ENCODE measurements around the gene IL32. TPM values are rescaled to one million over a fixed set of nuclear protein-coding genes. Genes with fewer than 3 reads are reported as not detected.

Gene IL32
- polyA plus RNA-seq, 1 donor from 2014 or later, result not detected

DNA sequence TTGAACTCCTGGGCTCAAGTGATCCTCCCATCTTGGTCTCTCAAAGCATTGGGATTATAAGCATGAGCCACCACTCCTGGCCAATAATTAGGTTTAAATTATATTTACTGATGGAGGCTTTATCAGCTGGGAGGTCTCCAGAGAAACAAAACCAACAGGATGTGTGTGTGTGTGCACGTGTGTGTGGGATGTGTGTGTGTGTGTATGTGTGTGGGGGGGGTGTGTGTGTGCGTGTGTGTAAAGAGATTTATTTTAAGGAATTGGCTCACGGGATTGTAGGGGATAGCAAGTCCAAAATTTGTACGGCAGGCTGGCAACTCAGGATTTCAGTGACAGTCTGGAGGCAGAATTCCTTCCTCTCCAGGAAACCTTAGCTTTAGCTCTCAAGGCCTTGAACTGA lies 14.4 kb upstream of the IL32 start:
- H3K79me2 ChIP-seq (replicated peaks; ENCODE audit: insufficient read depth, low read length), result no peaks in the 10 kb centered on the region
- no peaks in the 10 kb centered on the region for H3K36me3 ChIP-seq (ENCODE audit: insufficient read depth, low read length)
- TF ChIP-seq EZH2 (IDR thresholded peaks at IDR 0.05; ENCODE audit: borderline replicate concordance, insufficient read depth, low read length, poor library complexity, severe bottlenecking), result no peak
- TF ChIP-seq CTCF (IDR thresholded peaks at IDR 0.05; ENCODE audit: poor library complexity, severe bottlenecking), result no peak
- TF ChIP-seq, protein P1, sequence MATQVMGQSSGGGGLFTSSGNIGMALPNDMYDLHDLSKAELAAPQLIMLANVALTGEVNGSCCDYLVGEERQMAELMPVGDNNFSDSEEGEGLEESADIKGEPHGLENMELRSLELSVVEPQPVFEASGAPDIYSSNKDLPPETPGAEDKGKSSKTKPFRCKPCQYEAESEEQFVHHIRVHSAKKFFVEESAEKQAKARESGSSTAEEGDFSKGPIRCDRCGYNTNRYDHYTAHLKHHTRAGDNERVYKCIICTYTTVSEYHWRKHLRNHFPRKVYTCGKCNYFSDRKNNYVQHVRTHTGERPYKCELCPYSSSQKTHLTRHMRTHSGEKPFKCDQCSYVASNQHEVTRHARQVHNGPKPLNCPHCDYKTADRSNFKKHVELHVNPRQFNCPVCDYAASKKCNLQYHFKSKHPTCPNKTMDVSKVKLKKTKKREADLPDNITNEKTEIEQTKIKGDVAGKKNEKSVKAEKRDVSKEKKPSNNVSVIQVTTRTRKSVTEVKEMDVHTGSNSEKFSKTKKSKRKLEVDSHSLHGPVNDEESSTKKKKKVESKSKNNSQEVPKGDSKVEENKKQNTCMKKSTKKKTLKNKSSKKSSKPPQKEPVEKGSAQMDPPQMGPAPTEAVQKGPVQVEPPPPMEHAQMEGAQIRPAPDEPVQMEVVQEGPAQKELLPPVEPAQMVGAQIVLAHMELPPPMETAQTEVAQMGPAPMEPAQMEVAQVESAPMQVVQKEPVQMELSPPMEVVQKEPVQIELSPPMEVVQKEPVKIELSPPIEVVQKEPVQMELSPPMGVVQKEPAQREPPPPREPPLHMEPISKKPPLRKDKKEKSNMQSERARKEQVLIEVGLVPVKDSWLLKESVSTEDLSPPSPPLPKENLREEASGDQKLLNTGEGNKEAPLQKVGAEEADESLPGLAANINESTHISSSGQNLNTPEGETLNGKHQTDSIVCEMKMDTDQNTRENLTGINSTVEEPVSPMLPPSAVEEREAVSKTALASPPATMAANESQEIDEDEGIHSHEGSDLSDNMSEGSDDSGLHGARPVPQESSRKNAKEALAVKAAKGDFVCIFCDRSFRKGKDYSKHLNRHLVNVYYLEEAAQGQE (IDR thresholded peaks at IDR 0.05; ENCODE audit: borderline replicate concordance), result no peak
- no peak for TF ChIP-seq MXI1 (conservative IDR thresholded peaks at IDR 0.05; ENCODE audit: poor library complexity, severe bottlenecking)
- TF ChIP-seq SMC3 (conservative IDR thresholded peaks at IDR 0.05; ENCODE audit: poor library complexity), result no peak
- no peak for TF ChIP-seq TAF1 (IDR thresholded peaks at IDR 0.05; ENCODE audit: low read depth)
- no peak for TF ChIP-seq RAD21 (conservative IDR thresholded peaks at IDR 0.05)
- TF ChIP-seq EP300 (conservative IDR thresholded peaks at IDR 0.05; ENCODE audit: poor library complexity, severe bottlenecking), result no peak
- no peak for TF ChIP-seq POLR2AphosphoS5 (IDR thresholded peaks at IDR 0.05)
- H3K9me3 ChIP-seq (ENCODE audit: low read length), result no peaks in the 10 kb centered on the region
- H3F3A ChIP-seq (ENCODE audit: insufficient read depth, low read length, poor library complexity, severe bottlenecking), result no peaks in the 10 kb centered on the region
- no peak overlapping the region for H3K9ac ChIP-seq (ENCODE audit: low read length)
- H2AFZ ChIP-seq (ENCODE audit: low read depth, low read length), result no peak overlapping the region
- H3K27me3 ChIP-seq (ENCODE audit: insufficient read depth, low read depth, low read length), result peaks cover 37% of the 10 kb centered on the region
- no peaks in the 10 kb centered on the region for H4K20me1 ChIP-seq (ENCODE audit: insufficient read depth)
- H3K4me2 ChIP-seq (ENCODE audit: low read length), result no peak overlapping the region
- no peak overlapping the region for H3K4me3 ChIP-seq (ENCODE audit: low read length)
- H3K27ac ChIP-seq (ENCODE audit: low read length), result no peak overlapping the region
- H3K9me2 ChIP-seq (ENCODE audit: insufficient read depth, low read length), result no peaks in the 10 kb centered on the region

GRCh38 chr16:3051494-3051893 lies 13.9 kb upstream of the IL32 start:
- H3K9me2 ChIP-seq (ENCODE audit: insufficient read depth, low read length), result no peaks in the 10 kb centered on the region
- no peaks in the 10 kb centered on the region for H4K20me1 ChIP-seq (ENCODE audit: insufficient read depth)

More at GRCh38 chr16:3051494-3051893, 13.9 kb upstream of the IL32 start:
- no peak overlapping the region for H3K4me3 ChIP-seq (ENCODE audit: low read length)
- H3K9me3 ChIP-seq (ENCODE audit: low read length), result no peaks in the 10 kb centered on the region
- H3K4me2 ChIP-seq (ENCODE audit: low read length), result no peak overlapping the region
- H3K27me3 ChIP-seq (ENCODE audit: insufficient read depth, low read depth, low read length), result peaks cover 32% of the 10 kb centered on the region
- no peak overlapping the region for H2AFZ ChIP-seq (ENCODE audit: low read depth, low read length)
- TF ChIP-seq, protein P1 (IDR thresholded peaks at IDR 0.05; ENCODE audit: borderline replicate concordance), result no peak
- TF ChIP-seq SMC3 (conservative IDR thresholded peaks at IDR 0.05; ENCODE audit: poor library complexity), result no peak
- TF ChIP-seq RAD21 (conservative IDR thresholded peaks at IDR 0.05), result no peak
- no peak for TF ChIP-seq MXI1 (conservative IDR thresholded peaks at IDR 0.05; ENCODE audit: poor library complexity, severe bottlenecking)
- TF ChIP-seq EZH2 (IDR thresholded peaks at IDR 0.05; ENCODE audit: borderline replicate concordance, insufficient read depth, low read length, poor library complexity, severe bottlenecking), result no peak
- TF ChIP-seq TAF1 (IDR thresholded peaks at IDR 0.05; ENCODE audit: low read depth), result no peak
- TF ChIP-seq POLR2AphosphoS5 (IDR thresholded peaks at IDR 0.05), result no peak
- no peak for TF ChIP-seq EP300 (conservative IDR thresholded peaks at IDR 0.05; ENCODE audit: poor library complexity, severe bottlenecking)
- TF ChIP-seq CTCF (IDR thresholded peaks at IDR 0.05; ENCODE audit: poor library complexity, severe bottlenecking), result no peak
- no peaks in the 10 kb centered on the region for H3K36me3 ChIP-seq (ENCODE audit: insufficient read depth, low read length)
- no peak overlapping the region for H3K9ac ChIP-seq (ENCODE audit: low read length)
- no peak overlapping the region for H3K27ac ChIP-seq (ENCODE audit: low read length)
- no peaks in the 10 kb centered on the region for H3K79me2 ChIP-seq (replicated peaks; ENCODE audit: insufficient read depth, low read length)
- H3F3A ChIP-seq (ENCODE audit: insufficient read depth, low read length, poor library complexity, severe bottlenecking), result no peaks in the 10 kb centered on the region
